Testis (tissue), 2 donors: ENCODE data around the gene CD101.

Experiments
- CTCF ChIP-seq, 3 experiments: fragments of 450-650 bp in 2 of 3; fragments of 200-600 bp in 1 of 3; sonication (generic) in 1 of 3; IDR thresholded peaks; one replicate each; pipeline ENCODE4 v1.5.1; 2016 to 2019; ENCODE audit warnings: antibody characterized with exemption in 3 of 3, mild to moderate bottlenecking in 2 of 3, moderate library complexity in 1 of 3
- POLR2A ChIP-seq: fragments of 450-650 bp; IDR thresholded peaks from one replicate; pipeline ENCODE4 v1.6.1; 2017; ENCODE audit warnings: antibody characterized with exemption, mild to moderate bottlenecking, moderate library complexity

DNA sequence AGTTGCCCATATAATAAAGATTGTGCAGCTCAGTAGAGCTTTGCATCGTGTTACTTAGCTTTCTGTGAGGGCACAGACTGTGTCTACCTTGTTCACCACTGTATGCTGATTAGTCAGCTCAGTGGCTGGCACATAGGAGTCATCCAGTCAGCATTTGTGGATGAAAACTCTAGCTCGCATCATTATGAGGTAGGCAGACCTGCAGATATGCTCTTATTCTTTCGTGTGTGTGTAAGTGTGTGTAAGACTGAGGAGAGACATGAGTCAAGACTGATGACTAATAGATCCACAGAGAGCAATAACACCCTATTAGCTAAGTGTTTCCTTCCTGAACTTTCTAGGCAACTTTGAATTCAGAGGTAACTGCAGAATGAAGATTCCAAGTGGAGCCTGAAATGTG lies 75.7 kb downstream of the CD101 start:
- TF ChIP-seq CTCF (IDR thresholded peaks at IDR 0.05) (no peak), POLR2A (no peak)
